Mesothelial cell of epicardium (in vitro differentiated cells): Measurements from ENCODE around the gene FBXL5. TPM values are rescaled to one million over a fixed set of nuclear protein-coding genes. Genes with fewer than 3 reads are reported as not detected.
A peak's percentile ranks its signal among the peaks of the same experiment; 100 is the strongest.

ENCODE experiments used
- DNase-seq, 2 experiments: peaks; one replicate each; pipeline ENCODE4 v3.0.0; 2021; ENCODE audit warnings: low spot score in 2 of 2; ENCODE audit not compliant: unreplicated experiment in 2 of 2
- H3K27ac Mint-ChIP-seq: 2 replicates; pipeline ENCODE4 v1.8.0; 2021; ENCODE audit warnings: mixed read lengths
- H3K27me3 Mint-ChIP-seq: 2 replicates; pipeline ENCODE4 v1.8.0; 2021; ENCODE audit warnings: low read depth, mixed read lengths
- H3K36me3 Mint-ChIP-seq: 2 replicates; pipeline ENCODE4 v1.8.0; 2021; ENCODE audit warnings: mixed read lengths
- H3K4me1 Mint-ChIP-seq: 2 replicates; pipeline ENCODE4 v1.8.0; 2021; ENCODE audit warnings: mixed read lengths
- H3K4me3 Mint-ChIP-seq: 2 replicates; pipeline ENCODE4 v1.8.0; 2021; ENCODE audit warnings: mild to moderate bottlenecking, moderate library complexity, mixed read lengths
- H3K9me3 Mint-ChIP-seq: 2 replicates; pipeline ENCODE4 v1.8.0; 2021; ENCODE audit warnings: mixed read lengths
- CTCF ChIP-seq: fragments of 200-600 bp; sonication (generic); IDR thresholded peaks from one replicate; pipeline ENCODE4 v1.5.0; 2021; ENCODE audit warnings: antibody characterized with exemption; ENCODE audit not compliant: unreplicated experiment
- total RNA-seq: library from RNA; stranded (reverse); gene quantifications from 3 replicates; pipeline ENCODE4 v1.2.1, GENCODE V29; 2021

The FBXL5 gene
- total RNA-seq, 1 donor from 2014 or later: 56.5 TPM

GRCh38 chr4:15683143-15683495 lies 28.0 kb upstream of the FBXL5 start:
- DNase-seq: no peak
- peaks cover 24% of the 10 kb centered on the region for H3K36me3 Mint-ChIP-seq
- H3K27ac Mint-ChIP-seq: peak overlapping the region; percentile 100
- no peaks in the 10 kb centered on the region for H3K9me3 Mint-ChIP-seq
- H3K4me1 Mint-ChIP-seq: peaks cover 33% of the 10 kb centered on the region
- no peak for TF ChIP-seq CTCF
- peak overlapping the region; percentile 96 for H3K4me3 Mint-ChIP-seq
- no peaks in the 10 kb centered on the region for H3K27me3 Mint-ChIP-seq

- Mint-ChIP-seq H3K4me1 (peaks cover 37% of the 10 kb centered on the region), H3K9me3 (no peaks in the 10 kb centered on the region), H3K4me3 (peak overlapping the region; percentile 96), H3K27me3 (no peaks in the 10 kb centered on the region), H3K36me3 (peaks cover 18% of the 10 kb centered on the region), H3K27ac (peak overlapping the region; percentile 100)
- DNase-seq: no peak
- no peak for TF ChIP-seq CTCF
These were observed 27.3 kb upstream of the FBXL5 start for GRCh38 chr4:15682242-15683142.

GRCh38 chr4:15681372-15682241 lies 26.4 kb upstream of the FBXL5 start, which contains the start of gene FAM200B:
Gene FAM200B (plus strand): TSS chr4:15681827. CDS start chr4:15686978, 5,151 bp downstream.
- H3K36me3 Mint-ChIP-seq: peaks cover 12% of the 10 kb centered on the region
- H3K4me3 Mint-ChIP-seq: peak within 1 kb of the TSS; percentile 96
- peaks cover 40% of the 10 kb centered on the region for H3K4me1 Mint-ChIP-seq

GRCh38 chr4:15681067-15681371 lies 25.9 kb upstream of the FBXL5 start:
- Mint-ChIP-seq H3K9me3 (no peaks in the 10 kb centered on the region), H3K4me3 (peak overlapping the region; percentile 96)

More at GRCh38 chr4:15681372-15682241, 26.4 kb upstream of the FBXL5 start, which contains the start of gene FAM200B:
- Mint-ChIP-seq H3K9me3 (no peaks in the 10 kb centered on the region), H3K27me3 (no peaks in the 10 kb centered on the region), H3K27ac (peak within 1 kb of the TSS; percentile 100)
- DNase-seq: peak; percentile 100
- TF ChIP-seq CTCF: no peak

More at GRCh38 chr4:15681067-15681371, 25.9 kb upstream of the FBXL5 start:
- peaks cover 43% of the 10 kb centered on the region for H3K4me1 Mint-ChIP-seq
- no peak for TF ChIP-seq CTCF
- DNase-seq: no peak
- H3K27me3 Mint-ChIP-seq: no peaks in the 10 kb centered on the region
- H3K27ac Mint-ChIP-seq: peak overlapping the region; percentile 100
- H3K36me3 Mint-ChIP-seq: peaks cover 6% of the 10 kb centered on the region
